GM18517 (cell line): ENCODE measurements around the gene CTSK.

Experiments used
- ATAC-seq: cut with Tn5 transposase; IDR thresholded peaks from one replicate; pipeline ENCODE4 v1.9.1; 2021; ENCODE audit warnings: mild to moderate bottlenecking, moderate library complexity; ENCODE audit not compliant: unreplicated experiment

Gene CTSK

DNA sequence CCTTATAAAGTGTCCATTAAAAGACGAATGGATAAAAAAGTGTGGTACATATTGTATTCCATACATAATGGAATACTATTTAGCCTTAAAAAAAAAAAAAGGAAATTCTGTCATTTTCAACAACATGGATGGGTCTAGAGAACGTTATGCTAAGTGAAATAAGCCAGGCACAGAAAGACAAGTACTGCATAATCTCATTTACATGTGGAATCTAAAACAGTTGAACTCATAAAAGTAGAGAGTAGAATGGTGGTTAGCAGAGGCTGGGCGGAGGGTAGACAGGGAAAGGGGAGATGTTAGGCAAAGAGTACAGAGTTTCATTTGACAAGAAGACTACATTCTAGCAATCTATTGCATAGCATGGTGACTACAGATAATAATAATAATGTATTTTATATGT is 45.0 kb downstream of the CTSK start:
- ATAC-seq, result no peak

DNA sequence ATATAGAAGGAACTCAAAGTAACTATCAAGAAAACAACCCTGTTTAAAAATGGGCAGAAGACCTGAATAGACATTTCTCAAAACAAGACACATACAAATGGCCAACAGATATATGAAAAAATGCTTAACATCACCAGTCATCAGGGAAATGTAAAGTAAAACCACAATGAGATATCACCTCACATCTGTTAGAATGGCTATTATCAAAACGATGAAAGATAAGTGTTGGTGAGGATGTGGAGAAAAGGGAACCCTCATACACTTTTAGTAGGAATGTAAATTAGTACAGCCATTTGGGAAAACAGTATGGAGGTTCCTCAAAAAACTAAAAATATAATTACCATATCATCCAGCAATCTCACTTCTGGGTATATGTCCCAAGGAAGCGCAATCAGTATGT is 45.5 kb downstream of the CTSK start:
- no peak for ATAC-seq

DNA sequence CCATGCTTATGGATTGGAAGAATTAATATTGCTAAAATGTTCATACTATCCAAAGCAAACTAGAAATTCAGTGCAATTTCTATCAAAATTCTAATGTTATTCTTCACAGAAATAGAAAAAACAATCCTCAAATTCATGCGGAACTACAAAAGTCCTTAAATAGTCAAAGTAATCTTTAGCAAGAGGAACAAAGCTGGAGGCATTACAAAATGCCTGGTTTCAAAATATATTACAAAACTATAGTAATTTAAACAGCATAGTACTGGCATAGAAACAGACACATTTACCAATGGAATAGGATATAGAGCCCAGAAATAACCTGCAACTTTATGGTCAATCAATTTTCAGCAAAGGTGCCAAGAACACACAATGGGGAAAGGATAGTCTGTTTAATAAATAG is 46.3 kb downstream of the CTSK start:
- ATAC-seq, result no peak

DNA sequence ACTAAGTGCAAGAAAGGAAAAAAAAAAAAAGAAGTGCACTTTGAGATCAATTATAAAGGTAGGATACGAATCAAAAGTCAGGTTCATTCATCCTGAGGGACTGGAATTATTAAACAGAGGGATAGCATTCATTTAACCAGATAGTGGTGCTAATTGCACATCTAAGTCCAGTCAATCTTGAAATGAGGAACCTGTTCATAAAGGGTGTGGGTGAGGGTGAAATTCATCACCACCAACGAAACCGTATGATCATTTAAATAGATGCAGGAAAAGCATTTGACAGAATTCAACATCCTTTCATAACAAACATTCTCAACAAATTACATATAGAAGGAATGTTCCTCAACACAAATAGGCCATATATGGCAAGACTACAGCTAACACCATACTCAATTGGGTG is 48.0 kb downstream of the CTSK start:
- no peak for ATAC-seq

DNA sequence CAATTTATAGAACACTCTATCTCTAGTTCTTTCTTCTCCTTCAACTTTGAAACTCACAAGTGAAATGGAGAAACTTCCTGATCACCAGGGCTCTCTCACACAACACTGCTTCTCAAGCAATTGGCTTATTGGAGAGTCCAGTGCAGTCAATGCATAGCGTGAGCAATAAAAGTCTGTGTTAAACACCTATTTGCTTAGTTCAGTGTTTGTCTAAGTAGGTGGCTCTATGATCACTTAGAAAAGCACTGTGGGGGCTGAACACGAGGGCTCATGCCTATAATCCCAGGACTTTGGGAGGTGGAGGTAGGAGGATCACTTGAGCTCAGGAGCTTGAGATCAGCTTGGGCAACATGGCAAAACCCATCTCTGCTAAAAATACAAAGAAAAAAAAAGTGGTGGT is 54.6 kb downstream of the CTSK start:
- ATAC-seq, result no peak

DNA sequence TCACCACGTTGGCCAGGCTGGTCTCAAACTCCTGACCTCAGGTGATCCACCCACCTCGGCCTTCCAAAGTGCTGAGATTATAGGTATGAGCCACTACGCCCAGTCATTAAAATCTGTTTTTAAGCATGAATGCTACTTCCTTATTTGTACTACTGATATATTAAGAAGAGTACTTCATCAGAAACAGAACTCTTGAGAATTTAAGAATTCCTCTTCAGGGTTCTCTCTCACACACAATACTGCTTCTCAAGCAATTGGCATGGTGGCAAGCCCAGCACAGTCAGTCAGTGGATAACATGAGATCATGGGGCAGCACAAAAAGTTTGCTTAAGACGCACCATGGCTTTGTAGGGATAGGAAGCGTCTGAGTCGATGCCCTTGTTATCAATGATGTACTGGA is 56.6 kb downstream of the CTSK start:
- no peak for ATAC-seq

DNA sequence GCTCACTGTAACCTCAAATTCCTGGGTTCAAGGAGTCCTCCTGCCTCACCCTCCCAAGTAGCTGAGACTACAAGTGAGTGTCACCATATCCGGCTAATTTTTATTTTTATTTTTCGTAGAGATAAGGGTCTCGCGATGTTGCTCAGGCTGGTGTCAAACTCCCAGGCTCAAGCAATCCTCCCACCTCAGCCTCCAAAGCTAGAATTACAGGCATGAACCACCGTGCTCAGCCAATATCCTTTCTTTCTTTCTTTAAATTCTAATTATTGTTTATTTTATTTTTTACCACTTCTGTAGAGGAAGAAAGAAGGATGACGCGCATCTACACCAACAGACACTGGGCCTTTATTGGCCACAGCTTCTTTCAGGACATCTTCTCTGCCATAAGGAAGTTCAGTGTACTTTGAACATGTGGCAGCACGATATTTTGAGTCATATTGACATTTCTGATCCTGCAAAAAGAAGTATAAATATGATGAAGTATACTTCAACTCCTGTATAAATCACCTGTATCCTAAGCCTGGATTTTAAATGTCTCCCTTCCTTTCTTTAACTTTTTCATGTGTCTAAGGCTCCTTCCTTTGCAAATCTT is 58.2 kb downstream of the CTSK start:
- ATAC-seq, result no peak

DNA sequence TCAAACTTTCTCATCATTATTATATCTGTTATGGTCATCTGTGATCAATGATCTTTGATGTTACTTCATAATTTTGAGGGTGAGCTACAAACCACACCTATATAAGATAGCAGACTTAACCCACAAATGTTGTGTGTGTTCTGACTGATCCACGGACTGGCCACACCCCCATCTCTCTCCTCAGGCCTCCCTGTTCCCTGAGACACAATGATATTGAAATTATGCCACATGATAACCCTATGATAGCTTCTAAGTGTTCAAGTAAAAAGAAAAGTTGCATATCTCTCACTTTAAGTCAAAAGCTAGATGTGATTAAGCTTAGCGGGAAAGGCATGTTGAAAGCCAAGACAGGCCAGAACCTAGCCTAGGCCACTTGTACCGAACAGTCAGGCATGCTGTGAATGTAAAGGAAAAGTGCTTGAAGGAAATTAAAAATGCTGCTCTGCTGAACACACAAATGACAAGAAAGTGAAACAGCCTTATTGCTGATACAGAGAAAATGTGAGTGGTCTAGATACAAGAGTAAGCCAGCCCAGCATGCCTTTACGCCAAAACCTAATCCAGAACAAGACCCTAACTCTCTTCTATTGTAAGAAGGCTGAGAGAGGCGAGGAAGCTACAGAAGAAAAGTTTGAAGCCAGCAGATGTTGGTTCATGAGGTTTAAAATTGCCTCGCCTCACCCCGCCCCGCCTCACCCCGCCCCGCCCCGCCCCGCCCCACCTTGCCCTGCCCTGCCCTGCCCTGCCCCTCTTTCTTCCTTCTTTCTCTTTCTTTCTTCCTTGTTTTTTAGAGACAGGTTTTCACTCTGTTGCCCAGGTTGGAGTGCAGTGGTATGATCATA is 59.0 kb downstream of the CTSK start:
- no peak for ATAC-seq
